HT1080 (cell line): ENCODE data around the gene ZNF701. TPM values are rescaled to one million over a fixed set of nuclear protein-coding genes. Genes with fewer than 3 reads are reported as not detected.

Experiments used
- small RNA-seq: library from RNA; depleted of rRNA; stranded (forward); fragments of <200 nt; gene quantifications from one replicate; pipeline ENCODE3, GENCODE V24; 2014
- total RNA-seq: library from RNA; depleted of rRNA; stranded (reverse); fragments of >200 nt; shearing (Covaris generic); gene quantifications from 2 replicates; pipeline ENCODE4 v1.2.3, GENCODE V29; 2014; rRNA removed

ZNF701 gene
- total RNA-seq, 1 experiment from 2014 or later = 2.2 TPM

Small RNAs within 50 kb of the gene (small RNA-seq; reads per million reads assigned to genes)
- not detected for gene RPL39P34

Other genes with a start within 250 kb of the ZNF701 start
- gene ZNF610, start 234.0 kb upstream of the ZNF701 start, total RNA-seq = not detected in 2 replicates
- not detected in 2 replicates for gene ZNF880, start 200.4 kb upstream of the ZNF701 start, total RNA-seq
- 9.2 and 11.0 TPM in 2 replicates for gene ZNF528, start 172.4 kb upstream of the ZNF701 start, total RNA-seq
- gene ZNF534, start 141.1 kb upstream of the ZNF701 start, total RNA-seq = 0.33 and 0.51 TPM in 2 replicates
- 0.20 and 1.6 TPM in 2 replicates for gene ZNF578, start 116.7 kb upstream of the ZNF701 start, total RNA-seq
- gene ZNF808, start 42.6 kb upstream of the ZNF701 start, total RNA-seq = 0.16 TPM in 1 of 2 replicates, not detected in the other
- gene ZNF83, start 68.1 kb downstream of the ZNF701 start, total RNA-seq = 15.7 and 22.4 TPM in 2 replicates
- gene ZNF611, start 164.8 kb downstream of the ZNF701 start, total RNA-seq = 3.6 and 4.0 TPM in 2 replicates
- gene ZNF600, start 216.5 kb downstream of the ZNF701 start, total RNA-seq = 0.17 and 0.50 TPM in 2 replicates